CD4-positive, alpha-beta T cell (primary cell): ENCODE measurements around the gene PTPMT1. TPM values are rescaled to one million over a fixed set of nuclear protein-coding genes. Genes with fewer than 3 reads are reported as not detected.
"Not testable (repeated sequence)": the region's sequence is repeated elsewhere in the genome, so short reads cannot be mapped to it uniquely, and the experiment has no call there.

Experiments used
- ATAC-seq: fragments of 200-7000 bp; cut with Tn5 transposase; one replicate; pipeline ENCODE4 v1.10.0; 2022; ENCODE audit warnings: mild to moderate bottlenecking; ENCODE audit not compliant: poor library complexity
- CTCF ChIA-PET: fragments of 350-600 bp; sonication (Branson Sonifier 250); formaldehyde crosslinking; loops from one replicate; lab custom pipeline; 2021; ENCODE audit warnings: antibody characterized with exemption, inconsistent platforms; lab: Charles Lee
- POLR2A ChIA-PET: fragments of 350-600 bp; sonication (Branson Sonifier 250); formaldehyde crosslinking; loops from one replicate; lab custom pipeline; 2021; ENCODE audit warnings: antibody characterized with exemption, inconsistent platforms; lab: Charles Lee
- DNase-seq, 14 experiments: peaks; one replicate each; pipeline ENCODE4 v3.0.0-alpha.2; 2013 to 2020; ENCODE audit warnings: mixed read lengths in 2 of 14
- H3K27ac ChIP-seq, 2 donors: one replicate each; pipeline versions ENCODE4 v1.5.1 to v1.7.0; 2013; ENCODE audit warnings: low read length in 2 of 2, low read depth in 1 of 2, mild to moderate bottlenecking in 1 of 2
- H3K27me3 ChIP-seq, 2 experiments: 1 replicate in 1 of 2; 2 replicates in 1 of 2; pipeline versions ENCODE4 v1.6.1 to v1.7.0; 2013; ENCODE audit warnings: low read length in 2 of 2, control low read depth in 1 of 2, mild to moderate bottlenecking in 1 of 2, moderate library complexity in 1 of 2; ENCODE audit not compliant: insufficient read depth in 2 of 2, control insufficient read depth in 1 of 2
- H3K36me3 ChIP-seq: one replicate; pipeline ENCODE4 v1.6.1; 2013; ENCODE audit warnings: low read length, control low read depth; ENCODE audit not compliant: insufficient read depth
- H3K4me1 ChIP-seq: one replicate; pipeline ENCODE4 v1.6.1; 2013; ENCODE audit warnings: low read length, control low read depth; ENCODE audit not compliant: insufficient read depth
- H3K4me3 ChIP-seq: one replicate; pipeline ENCODE4 v1.5.1; 2013; ENCODE audit warnings: mild to moderate bottlenecking, low read length, moderate library complexity
- H3K9me3 ChIP-seq, 2 experiments: 1 replicate in 1 of 2; 2 replicates in 1 of 2; pipeline versions ENCODE4 v1.6.1 to v1.7.0; 2013; ENCODE audit warnings: low read length in 2 of 2, mild to moderate bottlenecking in 2 of 2, control low read depth in 1 of 2, moderate library complexity in 1 of 2; ENCODE audit not compliant: control insufficient read depth in 1 of 2, insufficient read depth in 1 of 2
- H3K27ac Mint-ChIP-seq: one replicate; pipeline ENCODE4 v1.8.0; 2020; ENCODE audit warnings: mixed read lengths
- H3K27me3 Mint-ChIP-seq: one replicate; pipeline ENCODE4 v1.8.0; 2021; ENCODE audit warnings: mixed read lengths
- H3K36me3 Mint-ChIP-seq: one replicate; pipeline ENCODE4 v1.8.0; 2021; ENCODE audit warnings: low read depth, mixed read lengths
- H3K4me1 Mint-ChIP-seq: one replicate; pipeline ENCODE4 v1.8.0; 2021; ENCODE audit warnings: low read depth, mixed read lengths
- H3K4me3 Mint-ChIP-seq: one replicate; pipeline ENCODE4 v1.8.0; 2020; ENCODE audit warnings: mild to moderate bottlenecking, mixed read lengths
- H3K9me3 Mint-ChIP-seq: one replicate; pipeline ENCODE4 v1.8.0; 2020; ENCODE audit warnings: mixed read lengths
- CTCF ChIP-seq: fragments of 200-600 bp; IDR thresholded peaks from one replicate; pipeline ENCODE4 v1.8.0; 2022; ENCODE audit warnings: antibody characterized with exemption, mild to moderate bottlenecking
- intact Hi-C, 2 experiments: fragments of 100-400 bp; cut with DNase I in 1 of 2; cut with micrococcal nuclease in 1 of 2; formaldehyde crosslinking; loops; one replicate each; pipeline versions ENCODE4 v1.15.1 to v1.9.0; 2023 to 2025; cut with DNase I, micrococcal nuclease
- total RNA-seq, 174 experiments: library from RNA in 2 of 174; stranded (reverse) in 2 of 174; gene quantifications; one replicate each; pipeline ENCODE4 v1.2.3 and lab custom pipeline; 2021 to 2026

The PTPMT1 gene
- total RNA-seq, 2 experiments from 2014 or later = 18.9 to 26.7 TPM

DNA sequence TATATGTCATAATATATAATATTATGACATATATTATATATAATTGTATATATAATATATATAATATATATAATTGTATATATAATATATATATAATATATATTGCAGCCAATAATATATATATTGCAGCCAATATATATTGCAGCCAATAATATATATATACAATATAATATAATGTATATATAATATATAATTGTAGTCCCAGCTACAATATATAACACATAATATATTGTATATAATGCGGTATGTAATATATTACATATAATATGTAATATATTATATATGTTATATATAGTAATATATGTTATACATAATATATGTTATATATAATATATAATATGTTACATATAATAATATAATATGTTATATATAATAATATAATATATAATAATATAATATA lies 6.7 kb upstream of the PTPMT1 start:
- CTCF ChIA-PET = no interaction called here

DNA sequence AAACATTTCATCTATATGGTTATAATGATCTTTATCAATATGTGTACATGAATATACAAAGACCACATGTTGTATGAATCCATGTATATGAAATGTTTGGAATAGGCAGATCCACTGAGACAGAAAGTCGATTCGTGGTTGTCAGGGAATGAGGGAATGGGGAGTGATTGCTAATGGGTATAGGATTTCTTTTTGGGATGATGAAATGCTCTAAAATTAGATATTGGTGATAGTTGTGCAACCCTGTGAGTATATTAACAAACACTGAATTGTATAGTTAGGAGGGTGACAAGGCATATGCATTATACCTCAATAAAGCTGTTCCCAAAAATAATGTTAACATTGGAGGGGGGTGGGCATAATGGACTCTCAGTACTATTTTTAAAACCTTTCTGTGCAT lies 5.0 kb upstream of the PTPMT1 start:
- peak overlapping the region; percentile 30 for H3K4me3 Mint-ChIP-seq
- no peaks in the 10 kb centered on the region for H3K27me3 Mint-ChIP-seq
- intact Hi-C loops = no loop called here
- H3K4me1 Mint-ChIP-seq = peaks cover 6% of the 10 kb centered on the region
- DNase-seq (no peak), ATAC-seq (no peak)
- H3K36me3 ChIP-seq = no peaks in the 10 kb centered on the region
- no peaks in the 10 kb centered on the region for H3K9me3 Mint-ChIP-seq
- POLR2A ChIA-PET = interaction anchor here (0.7 kb wide), 1 partner anchor 201 kb away, joined by 4 read pairs; no protein-coding TSS in a partner anchor
- H3K27ac ChIP-seq = no peak overlapping the region
- H3K36me3 Mint-ChIP-seq = no peaks in the 10 kb centered on the region
- H3K4me1 ChIP-seq = peaks cover 11% of the 10 kb centered on the region
- no peak overlapping the region for H3K27ac Mint-ChIP-seq
- no peaks in the 10 kb centered on the region for H3K9me3 ChIP-seq
- no peaks in the 10 kb centered on the region for H3K27me3 ChIP-seq
- CTCF ChIA-PET = no interaction called here
- no peak for TF ChIP-seq CTCF
- no peak overlapping the region for H3K4me3 ChIP-seq

More for the DNA sequence above, 6.7 kb upstream of the PTPMT1 start:
- intact Hi-C loops = loop anchor here in 1 of 2 experiments (10.0 kb wide), 1 partner anchor 384 kb away; the partner anchor contains the start of gene ARFGAP2
- Histone ChIP-seq H3K9me3 (no peaks in the 10 kb centered on the region), H3K4me1 (peaks cover under 1% of the 10 kb centered on the region), H3K27me3 (no peaks in the 10 kb centered on the region), H3K27ac (no peak overlapping the region), H3K4me3 (no peak overlapping the region), H3K36me3 (no peaks in the 10 kb centered on the region)
- H3K4me3 Mint-ChIP-seq = no peak overlapping the region
- ATAC-seq = no peak
- no peaks in the 10 kb centered on the region for H3K36me3 Mint-ChIP-seq
- POLR2A ChIA-PET = no interaction called here
- H3K27ac Mint-ChIP-seq = no peak overlapping the region
- H3K9me3 Mint-ChIP-seq = no peaks in the 10 kb centered on the region
- no peaks in the 10 kb centered on the region for H3K27me3 Mint-ChIP-seq
- no peak for TF ChIP-seq CTCF
- DNase-seq = no peak
- H3K4me1 Mint-ChIP-seq = peaks cover 5% of the 10 kb centered on the region

DNA sequence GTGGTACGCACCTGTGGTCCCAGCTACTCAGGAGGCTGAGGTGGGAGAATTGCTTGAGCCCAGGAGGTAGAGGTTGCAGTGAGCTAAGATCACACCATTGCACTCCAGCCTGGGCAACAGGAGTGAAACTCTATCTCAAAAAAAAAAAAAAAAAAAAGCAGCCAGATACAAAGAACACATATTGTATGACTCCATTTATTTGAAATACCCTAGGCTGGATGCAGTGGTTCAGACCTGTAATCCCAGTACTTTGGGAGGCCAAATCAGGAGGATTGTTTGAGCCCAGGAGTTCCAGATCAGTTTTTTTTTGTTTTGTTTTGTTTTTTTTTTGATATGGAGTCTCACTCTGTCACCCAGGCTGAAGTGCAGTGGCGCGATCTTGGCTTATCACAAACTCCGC lies 3.0 kb upstream of the PTPMT1 start:
- POLR2A ChIA-PET, H3K4me3 Mint-ChIP-seq, H3K9me3 Mint-ChIP-seq, CTCF ChIA-PET, H3K27me3 ChIP-seq, H3K9me3 ChIP-seq, H3K36me3 ChIP-seq, ATAC-seq, H3K27me3 Mint-ChIP-seq, intact Hi-C loops, DNase-seq, H3K27ac ChIP-seq, H3K4me3 ChIP-seq, H3K27ac Mint-ChIP-seq, H3K36me3 Mint-ChIP-seq: not testable (repeated sequence)
- peaks cover 21% of the 10 kb centered on the region for H3K4me1 ChIP-seq
- peaks cover 20% of the 10 kb centered on the region for H3K4me1 Mint-ChIP-seq

GRCh38 chr11:47564366-47564765 lies 1.0 kb upstream of the PTPMT1 start:
- H3K36me3 ChIP-seq, intact Hi-C loops, DNase-seq, H3K9me3 Mint-ChIP-seq, H3K27me3 Mint-ChIP-seq, H3K9me3 ChIP-seq, H3K27ac ChIP-seq, H3K36me3 Mint-ChIP-seq, H3K27me3 ChIP-seq, ATAC-seq: not testable (repeated sequence)
- peak overlapping the region; percentile 86 for H3K4me3 ChIP-seq
- peaks cover 21% of the 10 kb centered on the region for H3K4me1 ChIP-seq
- Mint-ChIP-seq H3K4me1 (peaks cover 20% of the 10 kb centered on the region), H3K4me3 (peak overlapping the region; percentile 78), H3K27ac (peak overlapping the region; percentile 80)
- CTCF ChIA-PET = interaction anchor here (1.0 to 3.4 kb wide), 4 partner anchors 9 to 55 kb away, joined by 3 to 19 read pairs (median 3); partner anchors contain the start of gene CELF1
- POLR2A ChIA-PET = interaction anchor here (0.5 to 3.6 kb wide), 7 partner anchors 9 to 443 kb away, joined by 3 to 38 read pairs (median 7); partner anchors contain the start of genes AGBL2, CELF1, FNBP4 and KBTBD4
